NCI-H2171 treated with DMSO at 0.1 percent for 48 hours (cell line): Measurements from ENCODE around the gene GLUL.

Experiments used
- DNase-seq: peaks from one replicate; lab custom pipeline; 2025; lab: John Stamatoyannopoulos, UW

GLUL gene

GRCh38 chr1:182391362-182392049, at the start of gene GLUL:
TSS of gene GLUL (minus strand) at chr1:182391790. CDS start at chr1:182388737, 3,053 bp downstream.
- DNase-seq, result peak; percentile 91

DNA sequence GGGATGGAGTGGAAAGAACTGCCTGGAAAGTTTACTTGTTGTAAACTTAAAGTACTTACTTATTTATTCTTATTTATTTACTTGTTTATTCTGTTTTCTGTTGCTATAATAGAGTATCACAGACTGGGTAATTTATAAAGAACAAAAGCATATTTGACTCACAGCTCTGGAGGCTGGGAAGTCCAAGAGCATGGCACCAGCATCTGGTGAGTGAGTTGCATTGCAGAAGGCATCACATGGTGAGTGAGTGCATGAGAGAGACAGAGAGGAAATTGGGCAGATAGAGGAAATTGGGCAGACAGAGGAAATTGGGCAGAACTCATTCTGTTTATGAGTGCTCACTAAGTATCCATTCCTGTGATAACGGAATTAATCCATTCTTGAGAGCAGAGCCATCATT, 46.7 kb upstream of the GLUL start:
- DNase-seq, result no peak

GRCh38 chr1:182433580-182433979, 42.0 kb upstream of the GLUL start:
- DNase-seq, result no peak

- no peak for DNase-seq
Observed at GRCh38 chr1:182431278-182431677, 39.7 kb upstream of the GLUL start.

- no peak for DNase-seq
Observed at GRCh38 chr1:182430263-182431068, 38.9 kb upstream of the GLUL start.

DNA sequence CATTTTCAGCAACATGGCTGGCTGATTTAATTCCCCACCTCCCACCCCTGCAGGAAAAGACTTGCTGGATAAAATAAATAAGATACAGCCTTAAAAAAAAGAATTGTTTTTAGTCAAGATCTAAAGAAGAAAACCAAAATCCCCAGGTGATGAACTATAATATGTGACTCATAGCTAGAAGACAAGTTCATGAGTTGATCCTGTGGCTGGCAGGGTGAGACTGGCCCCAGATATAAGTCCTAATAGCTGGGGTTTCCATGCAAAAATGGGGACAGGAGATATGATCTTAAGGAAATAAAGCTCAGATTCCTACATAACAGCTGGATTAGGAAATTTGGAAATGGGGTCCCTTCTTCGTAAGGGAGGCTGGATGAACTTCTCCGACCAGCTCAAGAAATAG, 36.5 kb upstream of the GLUL start:
- DNase-seq, result no peak

DNA sequence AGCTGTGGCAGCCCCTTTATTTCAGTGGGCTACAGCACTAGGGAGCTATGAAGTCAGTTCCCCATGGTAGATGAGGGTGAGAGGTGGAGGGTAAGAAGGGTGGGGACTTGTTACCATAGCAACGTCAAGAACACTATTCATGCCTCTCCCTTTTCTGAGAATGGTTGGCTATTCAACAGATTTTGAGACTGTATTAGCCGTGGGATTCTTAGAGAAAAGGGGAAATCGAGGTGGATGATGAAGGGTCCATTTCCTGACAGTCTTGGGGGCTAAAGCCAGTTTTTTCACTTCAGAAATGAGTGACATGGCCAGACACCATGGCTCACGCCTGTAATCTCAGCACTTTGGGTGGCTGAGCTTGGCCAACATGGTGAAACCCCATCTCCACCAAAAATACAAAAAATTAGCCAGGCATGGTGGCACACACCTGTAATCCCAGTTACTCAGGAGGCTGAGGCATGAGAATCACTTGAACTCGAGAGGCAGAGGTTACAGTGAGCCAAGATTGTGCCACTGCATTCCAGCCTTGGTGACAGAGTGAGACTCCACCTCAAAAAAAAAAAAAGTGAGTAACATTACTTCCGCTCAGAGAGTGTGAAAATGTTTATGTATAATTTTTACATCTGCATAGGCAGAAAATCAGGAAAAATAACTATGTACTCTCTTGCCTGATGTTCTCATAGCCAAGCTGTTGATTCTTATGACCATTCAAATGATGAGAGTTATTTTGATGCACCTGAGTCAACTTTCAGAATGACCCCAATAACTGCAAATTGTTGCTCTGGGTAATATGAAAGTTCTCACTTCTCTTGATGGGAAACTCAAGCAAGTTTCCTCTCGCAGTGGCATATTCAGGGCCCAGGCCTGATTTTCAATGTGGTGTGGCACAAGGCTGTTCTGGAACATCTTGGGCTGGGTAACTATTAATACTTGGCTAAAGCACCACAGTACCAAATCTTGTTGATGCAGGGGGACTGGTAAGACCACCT, 35.1 kb upstream of the GLUL start:
- no peak for DNase-seq

GRCh38 chr1:182415789-182416188, 24.2 kb upstream of the GLUL start:
- no peak for DNase-seq

GRCh38 chr1:182413969-182414368, 22.4 kb upstream of the GLUL start:
- DNase-seq, result no peak

- DNase-seq, result no peak
Observed at GRCh38 chr1:182413486-182413885, 21.9 kb upstream of the GLUL start.

GRCh38 chr1:182410620-182411273, 19.2 kb upstream of the GLUL start:
- no peak for DNase-seq

DNA sequence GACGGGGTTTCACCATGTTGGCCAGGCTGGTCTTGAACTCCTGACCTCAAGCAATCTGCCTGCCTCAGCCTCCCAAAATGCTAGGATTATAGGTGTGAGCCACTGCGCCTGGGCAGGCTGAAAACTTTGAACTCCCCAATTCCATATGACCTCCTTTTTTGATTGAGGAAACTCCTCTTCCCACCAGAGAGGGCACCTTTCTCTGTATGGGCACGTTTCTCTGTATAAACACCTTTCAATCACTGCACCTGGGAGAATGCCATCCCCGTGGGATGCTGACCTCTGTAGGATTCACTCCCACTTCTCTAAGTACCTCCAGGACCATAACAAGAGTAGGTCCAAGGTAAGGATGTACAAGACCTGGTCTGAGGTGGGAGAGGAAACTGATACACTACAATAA, 18.5 kb upstream of the GLUL start:
- no peak for DNase-seq

GRCh38 chr1:182408435-182409075, 17.0 kb upstream of the GLUL start:
- no peak for DNase-seq

GRCh38 chr1:182407724-182408123, 16.1 kb upstream of the GLUL start:
- DNase-seq, result no peak

- no peak for DNase-seq
Observed at GRCh38 chr1:182406012-182406411, 14.4 kb upstream of the GLUL start.

- no peak for DNase-seq
Observed at GRCh38 chr1:182405578-182405977, 14.0 kb upstream of the GLUL start.

- DNase-seq, result peak; percentile 6
Observed at GRCh38 chr1:182404781-182405180, 13.2 kb upstream of the GLUL start.

- DNase-seq, result no peak
Observed at GRCh38 chr1:182400567-182400966, 9.0 kb upstream of the GLUL start, which contains the start of gene TEDDM1. TSS of gene TEDDM1 (minus strand) at chr1:182400667. CDS start at chr1:182400485, 182 bp downstream.

- no peak for DNase-seq
Observed at GRCh38 chr1:182397653-182398393, 6.2 kb upstream of the GLUL start.

DNA sequence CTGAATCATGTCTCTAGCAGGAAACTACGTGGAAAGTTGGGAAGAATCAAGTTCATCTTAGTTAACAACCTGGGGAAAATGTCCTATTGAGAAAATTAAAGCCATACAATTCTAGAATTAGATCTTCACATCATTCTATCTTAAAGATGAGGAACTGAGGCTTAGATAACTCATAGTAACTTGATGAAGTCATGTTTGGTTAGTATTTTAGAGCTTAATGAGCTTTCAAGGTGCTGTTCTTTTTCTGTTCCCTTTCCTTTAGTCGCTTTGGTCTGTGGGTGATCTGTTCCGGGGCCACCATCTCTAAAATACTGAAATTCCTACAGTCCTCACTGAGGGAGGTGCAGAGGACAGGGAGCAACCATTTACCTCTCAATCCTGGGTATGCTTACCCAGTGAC, 4.3 kb upstream of the GLUL start:
- DNase-seq, result no peak
